GM18520 (cell line): ENCODE data around the gene CLCN6.

Experiments
- ATAC-seq: cut with Tn5 transposase; IDR thresholded peaks from one replicate; pipeline ENCODE4 v1.9.1; 2021; ENCODE audit not compliant: unreplicated experiment

Gene CLCN6

DNA sequence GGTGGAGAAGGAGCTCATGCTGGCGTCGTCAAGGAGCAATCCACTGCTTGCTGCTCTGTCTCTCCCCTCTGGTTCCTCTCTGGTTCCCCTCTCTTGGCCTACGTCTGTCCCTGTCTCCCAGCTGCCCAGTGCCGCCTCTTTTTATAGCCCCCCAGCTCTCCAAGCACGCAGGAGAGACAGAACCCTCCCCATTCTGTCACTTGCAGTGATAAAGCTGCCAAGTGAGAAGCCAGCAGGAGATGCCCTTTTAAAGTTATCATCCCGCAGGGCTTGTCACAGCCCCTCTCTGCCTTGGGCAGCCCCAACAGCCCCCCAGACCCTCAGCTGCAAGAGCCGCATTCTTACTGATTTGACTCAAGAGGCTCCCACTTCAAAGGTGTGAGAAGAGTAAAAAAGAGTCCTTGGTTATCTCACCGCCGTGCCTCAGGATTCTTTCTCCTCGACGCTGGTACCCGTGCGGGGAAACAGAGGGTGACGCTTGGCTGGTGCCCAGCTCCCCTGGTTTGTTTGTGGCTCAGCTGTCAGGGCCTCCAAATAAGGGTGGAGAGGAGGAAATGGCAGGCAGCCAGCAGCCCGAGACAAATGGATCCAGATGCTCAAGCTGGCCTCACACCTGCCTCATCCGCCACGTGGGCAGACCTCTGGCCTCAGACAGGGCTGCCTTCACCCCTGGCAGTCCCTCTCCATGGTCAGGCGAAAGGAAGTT lies 41.8 kb downstream of the CLCN6 start, which contains the start of gene NPPA:
NPPA (minus strand) TSS at position 117 of the 706 bp plus-strand sequence; CDS start at position 18, 99 bp downstream.
- ATAC-seq = no peak

DNA sequence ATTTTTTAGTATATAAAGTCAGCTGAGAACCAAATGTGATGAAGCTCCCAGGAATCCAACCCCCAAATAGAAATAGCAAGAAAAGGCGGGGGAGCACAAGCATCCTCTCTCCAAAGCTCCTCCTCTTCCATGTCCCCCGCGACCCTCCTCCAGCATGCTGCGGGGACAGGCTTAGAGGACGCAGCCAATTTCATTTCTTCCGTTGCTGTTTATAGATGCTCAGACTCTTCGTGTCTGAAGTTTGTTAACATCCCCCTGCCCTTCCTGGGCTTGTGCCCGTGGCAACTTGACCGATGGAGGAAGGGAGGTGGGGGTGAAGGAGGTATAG lies 42.3 kb downstream of the CLCN6 start:
- no peak for ATAC-seq

GRCh38 chr1:11850156-11850555 lies 44.2 kb downstream of the CLCN6 start:
- ATAC-seq = no peak

- ATAC-seq = no peak
Measured at GRCh38 chr1:11851180-11851579, 45.2 kb downstream of the CLCN6 start.

DNA sequence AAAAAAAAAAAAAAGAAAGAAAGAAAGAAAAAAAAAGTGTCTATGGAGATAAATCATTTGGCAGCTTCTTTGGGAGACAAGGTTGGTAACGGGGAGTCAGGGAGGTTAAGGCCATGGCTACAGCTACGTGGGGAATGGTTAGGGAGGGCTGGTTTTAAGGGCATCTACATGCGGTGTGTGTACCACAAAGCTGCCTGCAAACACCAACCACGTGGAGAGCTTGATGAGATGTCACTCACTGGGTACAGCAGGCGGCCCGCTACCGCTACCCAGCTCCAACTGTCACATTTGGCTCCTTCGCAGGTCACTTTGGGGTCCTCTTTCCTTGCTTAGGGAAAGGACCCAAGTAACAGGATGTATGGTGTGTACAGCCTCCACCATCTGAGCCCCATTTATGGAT lies 48.5 kb downstream of the CLCN6 start:
- no peak for ATAC-seq

- no peak for ATAC-seq
Measured at GRCh38 chr1:11855430-11855829, 49.4 kb downstream of the CLCN6 start.

GRCh38 chr1:11856698-11857097 lies 50.7 kb downstream of the CLCN6 start:
- ATAC-seq = no peak

- ATAC-seq = no peak
Measured at GRCh38 chr1:11857164-11857851, 51.3 kb downstream of the CLCN6 start.

DNA sequence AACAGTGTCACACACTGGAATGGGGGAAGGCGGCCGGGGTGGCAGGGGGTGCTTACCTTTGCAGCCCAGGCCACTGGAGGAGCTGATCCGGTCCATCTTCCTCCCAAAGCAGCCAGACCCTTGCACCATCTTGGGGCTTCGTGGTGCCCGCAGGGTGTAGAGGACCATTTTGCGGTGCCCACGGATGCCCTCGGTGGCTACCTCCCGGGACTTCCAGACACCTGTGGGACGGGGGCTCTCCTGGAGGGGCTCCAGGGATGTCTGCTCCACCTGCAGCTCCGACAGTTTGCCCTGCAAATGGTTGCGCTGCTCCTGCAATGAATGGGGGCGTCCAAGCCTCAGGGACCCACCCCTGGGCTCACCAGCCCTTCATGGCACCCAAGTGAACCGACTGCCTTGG lies 52.2 kb downstream of the CLCN6 start:
- ATAC-seq = no peak

DNA sequence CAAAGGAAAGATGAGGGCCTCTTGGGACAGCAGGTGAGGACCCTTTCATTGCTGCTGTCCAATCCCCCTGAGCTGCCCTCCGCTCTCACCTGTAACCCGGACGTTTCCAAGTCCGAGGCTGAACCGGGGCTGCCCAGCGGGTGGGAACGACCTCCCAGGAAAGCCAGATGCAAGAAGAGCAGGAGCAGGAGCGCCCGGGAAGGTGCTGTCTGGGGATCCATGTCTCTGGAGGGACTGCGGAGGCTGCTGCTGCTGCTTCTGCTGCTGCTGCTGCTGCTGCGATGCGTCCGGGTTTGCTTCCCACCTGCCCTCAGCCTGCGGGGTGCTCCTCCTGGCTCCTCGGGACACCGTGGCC lies 52.6 kb downstream of the CLCN6 start, which contains the start of gene NPPB:
NPPB (minus strand) TSS at position 333 of the 355 bp plus-strand sequence; CDS start at position 221, 112 bp downstream.
- ATAC-seq = no peak

GRCh38 chr1:11858968-11859871 lies 53.2 kb downstream of the CLCN6 start:
- no peak for ATAC-seq

DNA sequence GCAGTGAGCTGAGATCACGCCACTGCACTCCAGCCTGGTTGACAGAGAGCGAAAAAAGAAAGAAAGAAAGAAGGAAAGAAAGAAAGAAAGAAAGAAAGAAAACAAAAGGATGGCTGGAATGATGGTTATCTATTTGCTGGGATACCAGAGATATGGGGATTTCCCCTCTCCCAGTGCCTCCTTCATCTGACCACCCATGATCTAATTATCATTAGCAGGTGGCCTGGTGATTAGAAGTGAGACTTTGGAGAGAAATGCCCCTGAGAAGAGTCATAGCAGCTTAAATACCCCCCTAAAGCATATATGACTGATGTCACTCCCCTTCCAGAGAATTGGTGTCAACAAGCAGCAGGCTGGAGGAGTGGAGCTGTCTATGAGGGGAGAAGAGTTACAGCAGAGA lies 54.1 kb downstream of the CLCN6 start:
- no peak for ATAC-seq

DNA sequence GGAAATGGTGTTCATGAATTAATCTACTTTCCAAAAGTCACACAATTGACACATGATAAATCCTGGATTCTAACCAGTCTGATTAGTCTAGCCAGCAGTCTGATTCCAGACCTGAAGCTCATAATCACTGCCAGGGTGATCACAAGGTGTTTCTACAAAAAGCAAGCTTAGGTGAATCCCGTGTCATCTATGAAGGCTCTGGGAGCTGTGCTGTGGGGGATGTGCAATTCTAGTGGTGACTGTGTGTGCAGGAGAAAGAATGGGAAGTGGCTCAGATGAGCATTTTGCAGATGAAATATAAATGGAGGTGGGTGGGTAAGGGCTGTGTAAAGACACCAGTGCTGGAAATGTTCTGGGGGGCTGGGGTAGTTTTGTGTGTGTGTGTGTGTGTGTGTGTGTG lies 54.6 kb downstream of the CLCN6 start:
- no peak for ATAC-seq

DNA sequence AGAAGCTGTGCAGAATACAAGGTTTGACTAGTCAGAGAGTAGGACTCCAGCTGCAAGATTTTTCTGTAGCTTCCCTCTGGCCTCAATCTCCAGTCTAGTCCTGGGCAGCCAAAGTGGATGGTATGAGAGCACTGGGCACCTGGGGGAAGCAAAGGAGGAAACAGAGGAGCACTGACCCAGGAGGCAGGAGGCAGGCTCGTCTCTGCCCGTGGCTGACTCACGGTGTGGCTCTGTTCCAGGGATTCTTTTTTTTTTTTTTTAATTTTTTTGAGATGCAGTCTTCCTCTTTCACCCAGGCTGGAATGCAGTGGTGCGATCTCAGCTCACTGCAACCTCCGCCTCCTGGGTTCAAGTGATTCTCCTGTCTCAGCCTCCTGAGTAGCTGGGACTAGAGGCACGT lies 56.9 kb downstream of the CLCN6 start:
- no peak for ATAC-seq

DNA sequence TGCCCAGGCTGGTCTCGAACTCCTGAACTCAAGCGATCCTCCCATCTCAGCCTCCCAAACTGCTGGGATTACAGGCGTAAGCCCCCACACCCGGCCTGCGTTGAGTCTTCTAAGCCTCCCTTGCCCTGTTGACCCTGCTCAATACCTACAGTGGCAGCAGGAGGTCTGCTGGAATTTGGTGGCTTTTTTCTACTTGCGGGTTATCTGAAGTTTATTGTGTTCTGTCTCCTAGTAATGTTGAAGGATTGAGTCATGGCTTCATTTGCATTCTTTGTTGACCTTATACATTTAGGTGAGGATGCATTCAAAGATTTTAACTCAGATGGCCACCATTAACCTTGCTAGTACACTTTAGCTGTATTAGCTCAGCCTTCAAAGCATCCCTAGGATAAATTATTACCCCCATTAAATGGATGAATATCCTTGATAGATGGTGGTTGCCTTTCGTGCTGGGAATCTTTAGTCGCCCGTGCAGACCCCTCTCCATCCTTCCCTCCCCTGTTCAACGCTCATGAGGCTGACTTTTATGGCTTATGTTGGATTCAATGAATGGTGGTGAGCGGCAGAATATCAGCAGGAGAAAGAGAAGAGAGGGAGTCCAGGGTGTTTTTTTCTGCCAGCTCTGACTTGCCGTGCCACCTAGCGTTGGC lies 62.5 kb downstream of the CLCN6 start:
- no peak for ATAC-seq

DNA sequence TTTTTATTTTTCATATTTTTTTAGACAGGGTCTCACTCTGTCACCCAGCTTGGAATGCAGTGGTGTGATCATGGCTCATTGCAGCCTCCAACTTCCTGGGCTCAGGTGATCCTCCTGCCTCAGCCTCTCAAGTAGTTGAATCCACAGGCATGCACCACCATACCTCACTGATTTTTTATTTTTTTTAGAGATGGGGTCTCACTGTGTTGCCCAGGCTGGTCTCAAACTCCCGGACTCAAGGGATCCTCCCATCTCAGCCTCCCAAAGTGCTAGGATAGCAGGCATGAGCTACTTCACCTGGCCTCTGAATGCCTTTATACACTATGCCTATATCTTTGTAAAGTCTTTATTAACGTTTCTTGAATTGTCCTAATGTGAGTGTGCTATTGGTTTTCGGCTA lies 63.1 kb downstream of the CLCN6 start:
- no peak for ATAC-seq

DNA sequence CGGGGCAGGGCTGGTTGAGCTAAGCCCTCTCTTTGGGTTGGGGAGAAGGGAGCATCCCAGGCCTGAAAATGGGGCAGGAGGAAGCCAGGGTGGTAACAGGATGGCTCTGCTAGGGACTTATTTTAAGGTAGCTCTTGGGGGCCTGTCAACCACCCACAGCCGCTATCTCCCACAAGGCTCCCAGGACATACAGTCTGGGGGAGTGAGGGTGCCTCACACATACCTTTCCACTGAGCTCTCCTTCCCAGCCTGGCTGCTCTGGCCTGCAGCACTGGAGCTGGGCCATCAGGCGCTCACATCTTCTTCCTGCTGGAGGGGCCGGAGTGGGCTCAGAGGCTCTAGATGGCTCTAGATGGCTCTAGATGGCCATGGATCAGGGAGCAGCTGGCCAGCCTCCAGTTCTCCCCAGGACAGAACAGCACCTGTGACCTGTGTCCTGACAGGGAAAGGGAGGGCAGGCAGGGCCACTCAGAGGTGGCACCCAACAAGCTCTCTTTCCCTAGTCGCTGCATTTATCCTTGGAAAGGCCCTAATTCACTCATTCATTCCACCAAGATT lies 63.7 kb downstream of the CLCN6 start:
- no peak for ATAC-seq

- no peak for ATAC-seq
Measured at GRCh38 chr1:11872545-11872944, 66.6 kb downstream of the CLCN6 start.

DNA sequence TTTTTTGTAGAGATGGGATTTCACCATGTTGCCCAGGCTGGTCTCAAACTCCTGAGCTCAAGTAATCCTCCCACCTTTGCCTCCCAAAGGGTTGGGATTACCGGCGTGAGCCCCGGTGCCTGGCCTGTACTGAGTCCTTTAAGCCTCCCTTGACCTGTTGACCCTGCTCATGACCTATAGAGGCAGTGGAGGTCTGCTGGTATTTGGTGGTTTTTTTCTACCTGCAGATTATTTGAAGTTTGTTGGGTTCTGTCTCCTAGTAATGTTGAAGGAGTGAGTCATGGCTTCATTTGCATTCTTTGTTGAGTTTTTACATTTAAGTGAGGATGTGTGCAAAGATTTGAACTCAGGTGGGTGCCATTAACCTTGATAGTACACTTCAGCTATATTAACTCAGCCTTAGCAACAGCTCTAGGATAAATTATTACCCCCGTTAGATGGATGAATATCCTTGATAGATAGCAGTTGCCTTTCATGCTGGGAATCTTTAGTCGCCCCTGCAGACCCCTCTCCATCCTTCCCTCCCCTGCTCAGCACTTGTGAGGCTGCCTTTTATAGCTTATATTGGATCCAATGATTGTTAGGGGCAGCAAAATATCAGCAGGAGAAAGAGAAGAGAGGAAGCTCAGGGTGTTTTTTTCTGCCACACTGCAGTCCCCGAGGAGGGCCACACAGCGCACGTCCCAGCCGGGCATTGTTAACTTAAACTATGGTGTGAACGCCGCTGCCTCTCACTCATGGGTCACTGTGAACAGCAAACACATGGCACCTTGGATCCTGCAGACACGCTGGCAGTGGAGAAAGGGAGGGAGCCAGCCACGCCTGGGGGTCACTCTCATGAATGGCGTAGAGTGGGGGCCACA lies 67.6 kb downstream of the CLCN6 start:
- no peak for ATAC-seq

- ATAC-seq = no peak
Measured at GRCh38 chr1:11874258-11874562, 68.2 kb downstream of the CLCN6 start.
